ENCODE measurements around the gene DENND5A.

Gene DENND5A

DNA sequence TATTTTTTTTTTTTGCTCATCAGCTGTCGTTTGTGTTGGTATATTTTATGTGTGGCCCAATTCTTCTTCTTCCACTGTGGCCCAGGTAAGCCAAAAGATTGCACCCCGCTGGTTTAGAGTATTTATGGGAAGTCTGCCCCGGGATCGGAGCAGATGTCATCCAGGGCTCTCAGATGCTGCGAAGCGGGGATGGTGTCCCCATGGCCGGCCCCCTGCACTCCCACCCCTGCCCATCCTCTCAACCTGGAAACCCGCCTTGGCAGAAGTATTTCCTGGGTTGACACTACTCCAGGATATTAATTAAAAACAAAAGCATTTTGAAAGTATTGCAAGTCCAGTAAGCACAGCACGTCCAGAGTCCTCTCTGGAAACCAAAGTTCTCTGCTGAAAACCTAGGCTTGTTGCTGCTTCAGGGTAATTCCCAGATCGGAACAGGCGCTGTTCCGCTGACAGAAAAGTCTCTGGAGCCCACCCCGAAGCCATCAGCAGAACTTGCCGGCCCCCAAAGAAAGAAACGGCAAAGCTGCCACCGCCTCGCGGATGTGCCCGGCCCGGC is 174.6 kb downstream of the DENND5A start:
- in situ Hi-C loops (cut with HindIII; ENCODE audit: low sequenced_read_pairs), result no loop called here
- H3K4me3 ChIP-seq (ENCODE audit: low read depth, low read length), result peak overlapping the region; percentile 26
- TF ChIP-seq, protein P1, sequence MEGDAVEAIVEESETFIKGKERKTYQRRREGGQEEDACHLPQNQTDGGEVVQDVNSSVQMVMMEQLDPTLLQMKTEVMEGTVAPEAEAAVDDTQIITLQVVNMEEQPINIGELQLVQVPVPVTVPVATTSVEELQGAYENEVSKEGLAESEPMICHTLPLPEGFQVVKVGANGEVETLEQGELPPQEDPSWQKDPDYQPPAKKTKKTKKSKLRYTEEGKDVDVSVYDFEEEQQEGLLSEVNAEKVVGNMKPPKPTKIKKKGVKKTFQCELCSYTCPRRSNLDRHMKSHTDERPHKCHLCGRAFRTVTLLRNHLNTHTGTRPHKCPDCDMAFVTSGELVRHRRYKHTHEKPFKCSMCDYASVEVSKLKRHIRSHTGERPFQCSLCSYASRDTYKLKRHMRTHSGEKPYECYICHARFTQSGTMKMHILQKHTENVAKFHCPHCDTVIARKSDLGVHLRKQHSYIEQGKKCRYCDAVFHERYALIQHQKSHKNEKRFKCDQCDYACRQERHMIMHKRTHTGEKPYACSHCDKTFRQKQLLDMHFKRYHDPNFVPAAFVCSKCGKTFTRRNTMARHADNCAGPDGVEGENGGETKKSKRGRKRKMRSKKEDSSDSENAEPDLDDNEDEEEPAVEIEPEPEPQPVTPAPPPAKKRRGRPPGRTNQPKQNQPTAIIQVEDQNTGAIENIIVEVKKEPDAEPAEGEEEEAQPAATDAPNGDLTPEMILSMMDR (IDR thresholded peaks at IDR 0.05; ENCODE audit: low read depth, low read length), result no peak
- no peak for DNase-seq (ENCODE audit: low read depth, low spot score)

DNA sequence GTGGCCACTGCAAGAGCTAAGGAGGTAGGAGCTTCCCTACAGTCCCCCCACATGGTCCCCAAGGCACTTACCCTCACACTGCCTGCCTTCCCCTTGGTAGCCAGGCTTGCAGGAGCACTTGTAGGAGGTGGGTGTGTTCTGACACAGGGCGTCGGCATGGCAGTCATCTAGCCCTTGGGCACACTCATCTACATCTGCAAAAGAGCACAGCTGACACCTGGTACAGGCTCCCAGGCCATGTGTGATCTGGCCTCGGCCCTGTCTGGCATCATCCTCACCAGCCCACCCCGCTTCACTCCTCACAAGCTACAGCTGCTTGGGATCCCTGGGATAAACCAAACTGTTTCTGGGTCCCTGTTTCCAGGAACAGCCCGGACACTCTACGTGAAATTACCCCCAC is 175.5 kb downstream of the DENND5A start:
- in situ Hi-C loops (cut with HindIII; ENCODE audit: low sequenced_read_pairs), result no loop called here
- DNase-seq (ENCODE audit: low read depth, low spot score), result no peak
- H3K4me3 ChIP-seq (ENCODE audit: low read depth, low read length), result no peak overlapping the region
- TF ChIP-seq, protein P1 (IDR thresholded peaks at IDR 0.05; ENCODE audit: low read depth, low read length), result no peak

DNA sequence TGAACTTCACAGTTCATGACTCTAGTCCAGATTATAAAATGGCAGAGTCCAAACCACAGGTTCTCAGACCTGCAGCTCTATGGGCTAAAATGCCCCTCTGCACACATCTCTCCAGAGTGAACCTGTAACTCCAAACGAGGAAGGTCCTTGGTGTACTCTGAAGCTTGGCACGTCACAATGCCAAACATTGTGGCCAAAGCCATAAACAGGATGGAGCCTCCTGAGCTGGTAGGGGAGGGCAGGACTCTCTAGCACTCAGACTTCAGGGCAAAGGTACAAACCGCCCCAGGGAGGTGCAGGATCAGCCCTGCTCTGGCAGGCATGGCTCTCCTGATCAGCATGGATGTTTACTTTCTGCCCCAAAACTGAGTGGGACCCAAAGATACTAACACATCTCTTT is 176.1 kb downstream of the DENND5A start:
- H3K4me3 ChIP-seq (ENCODE audit: low read depth, low read length), result no peak overlapping the region
- TF ChIP-seq, protein P1 (IDR thresholded peaks at IDR 0.05; ENCODE audit: low read depth, low read length), result no peak
- in situ Hi-C loops (cut with HindIII; ENCODE audit: low sequenced_read_pairs), result no loop called here
- no peak for DNase-seq (ENCODE audit: low read depth, low spot score)

Measured in astrocyte of the spinal cord (primary cell).